Osteoblast (primary cell): Measurements from ENCODE around the gene INO80B. TPM values are rescaled to one million over a fixed set of nuclear protein-coding genes. Genes with fewer than 3 reads are reported as not detected.

Experiments used
- DNase-seq: peaks from one replicate; pipeline ENCODE4 v3.0.0; 2011; ENCODE audit warnings: low spot score, mixed read lengths; ENCODE audit not compliant: insufficient read length; ENCODE audit errors: missing footprints
- H2AFZ ChIP-seq: 2 replicates; pipeline ENCODE4 v1.6.0; 2011; ENCODE audit warnings: mild to moderate bottlenecking, low read length
- H3K27ac ChIP-seq: 2 replicates; pipeline ENCODE4 v1.5.1; 2011; ENCODE audit warnings: mild to moderate bottlenecking, low read depth, low read length, moderate library complexity
- H3K27me3 ChIP-seq: 2 replicates; pipeline ENCODE4 v1.6.0; 2012; ENCODE audit warnings: mild to moderate bottlenecking, control low read depth, inconsistent platforms, low read length, moderate library complexity; ENCODE audit not compliant: insufficient read depth
- H3K36me3 ChIP-seq: 2 replicates; pipeline ENCODE4 v1.5.1; 2011; ENCODE audit warnings: mild to moderate bottlenecking, low read length, control low read depth, moderate library complexity; ENCODE audit not compliant: insufficient read depth
- H3K4me1 ChIP-seq: 2 replicates; pipeline ENCODE4 v1.5.1; 2011; ENCODE audit warnings: mild to moderate bottlenecking, low read length, control low read depth, moderate library complexity; ENCODE audit not compliant: insufficient read depth
- H3K4me2 ChIP-seq: 2 replicates; pipeline ENCODE4 v1.6.0; 2011; ENCODE audit warnings: mild to moderate bottlenecking, low read length; ENCODE audit not compliant: insufficient read depth
- H3K4me3 ChIP-seq: fragments of 200-600 bp; sonication (generic); 3 replicates; pipeline ENCODE4 v1.5.1; 2012; ENCODE audit warnings: mild to moderate bottlenecking, low read length, inconsistent platforms; ENCODE audit not compliant: insufficient read depth
- H3K79me2 ChIP-seq: 2 replicates; pipeline ENCODE4 v1.6.0; 2012; ENCODE audit warnings: mild to moderate bottlenecking, low read length, control low read depth, inconsistent platforms; ENCODE audit not compliant: insufficient read depth
- H3K9me3 ChIP-seq: 2 replicates; pipeline ENCODE4 v1.5.1; 2011; ENCODE audit warnings: low read depth, low read length, control low read depth
- H4K20me1 ChIP-seq: 2 replicates; pipeline ENCODE4 v1.6.0; 2012; ENCODE audit warnings: mild to moderate bottlenecking, low read length, control low read depth; ENCODE audit not compliant: insufficient read depth
- CTCF ChIP-seq: IDR thresholded peaks from 2 replicates; pipeline ENCODE4 v1.5.1; 2011; ENCODE audit warnings: mild to moderate bottlenecking, low read depth, low read length, moderate library complexity; ENCODE audit errors: extremely low read depth
- total RNA-seq: library from RNA; depleted of rRNA; stranded (reverse); fragments of >200 nt; gene quantifications from 2 replicates; pipeline ENCODE4 v1.2.3, GENCODE V29; 2012

The INO80B gene
- total RNA-seq, 1 donor = 15.9 TPM

GRCh38 chr2:74504591-74504990, 49.7 kb downstream of the INO80B start:
- peaks cover 54% of the 10 kb centered on the region for H3K4me1 ChIP-seq
- TF ChIP-seq CTCF = no peak
- peak overlapping the region; percentile 80 for H3K4me3 ChIP-seq
- peak; percentile 87 for DNase-seq
- H3K27me3 ChIP-seq = no peaks in the 10 kb centered on the region
- H3K36me3 ChIP-seq = peaks cover 14% of the 10 kb centered on the region
- H3K4me2 ChIP-seq = peak overlapping the region; percentile 91
- peaks cover 41% of the 10 kb centered on the region for H3K79me2 ChIP-seq
- no peaks in the 10 kb centered on the region for H4K20me1 ChIP-seq
- H3K9me3 ChIP-seq = no peaks in the 10 kb centered on the region
- H2AFZ ChIP-seq = no peak overlapping the region
- H3K27ac ChIP-seq = peak overlapping the region; percentile 81

GRCh38 chr2:74505448-74506246, 50.8 kb downstream of the INO80B start:
- H4K20me1 ChIP-seq = no peaks in the 10 kb centered on the region
- no peaks in the 10 kb centered on the region for H3K9me3 ChIP-seq
- H3K79me2 ChIP-seq = peaks cover 41% of the 10 kb centered on the region
- peak overlapping the region; percentile 91 for H3K4me2 ChIP-seq
- H3K4me1 ChIP-seq = peaks cover 48% of the 10 kb centered on the region
- no peak overlapping the region for H3K27ac ChIP-seq
- no peak for TF ChIP-seq CTCF
- H3K36me3 ChIP-seq = peaks cover 14% of the 10 kb centered on the region
- no peak overlapping the region for H2AFZ ChIP-seq
- peak overlapping the region; percentile 30 for H3K4me3 ChIP-seq
- DNase-seq = peak; percentile 63
- peaks cover 2% of the 10 kb centered on the region for H3K27me3 ChIP-seq

GRCh38 chr2:74507145-74507925, 52.4 kb downstream of the INO80B start, which contains the start of gene PCGF1:
PCGF1 (minus strand) TSS chr2:74507695; CDS start chr2:74507668, 27 bp downstream.
- Histone ChIP-seq H3K36me3 (peaks cover 14% of the 10 kb centered on the region), H3K9me3 (no peaks in the 10 kb centered on the region), H3K4me1 (peaks cover 54% of the 10 kb centered on the region), H2AFZ (peak within 1 kb of the TSS; percentile 98), H3K79me2 (peaks cover 41% of the 10 kb centered on the region), H3K27me3 (peaks cover 17% of the 10 kb centered on the region), H3K27ac (peak within 1 kb of the TSS; percentile 99), H4K20me1 (no peaks in the 10 kb centered on the region), H3K4me3 (peak within 1 kb of the TSS; percentile 99), H3K4me2 (peak within 1 kb of the TSS; percentile 94)
- peak; percentile 99 for DNase-seq
- peak; percentile 35 for TF ChIP-seq CTCF

Other genes starting within 250 kb of the INO80B start
- 0.36 and 2.7 TPM in 2 replicates for gene SLC4A5, start 111.7 kb upstream of the INO80B start, total RNA-seq
- gene DCTN1, start 74.8 kb upstream of the INO80B start, total RNA-seq = 135 and 177 TPM in 2 replicates
- 0.72 and 1.5 TPM in 2 replicates for gene C2orf81, start 33.5 kb upstream of the INO80B start, total RNA-seq
- 21.2 and 23.9 TPM in 2 replicates for gene WDR54, start 33.4 kb upstream of the INO80B start, total RNA-seq
- gene RTKN, start 13.2 kb upstream of the INO80B start, total RNA-seq = 14.1 and 16.2 TPM in 2 replicates
- gene WBP1, start 3.4 kb downstream of the INO80B start, total RNA-seq = 35.5 and 35.7 TPM in 2 replicates
- gene MOGS, start 10.3 kb downstream of the INO80B start, total RNA-seq = 33.3 and 35.9 TPM in 2 replicates
- 18.0 and 23.5 TPM in 2 replicates for gene MRPL53, start 17.6 kb downstream of the INO80B start, total RNA-seq
- 32.4 and 32.6 TPM in 2 replicates for gene CCDC142, start 27.9 kb downstream of the INO80B start, total RNA-seq
- gene TTC31, start 28.0 kb downstream of the INO80B start, total RNA-seq = 17.0 and 18.3 TPM in 2 replicates
- 4.1 and 5.4 TPM in 2 replicates for gene LBX2, start 44.5 kb downstream of the INO80B start, total RNA-seq
- 22.4 and 26.5 TPM in 2 replicates for gene PCGF1, start 52.6 kb downstream of the INO80B start, total RNA-seq
- under 0.01 and 0.36 TPM in 2 replicates for gene TLX2, start 59.4 kb downstream of the INO80B start, total RNA-seq
- not detected in 2 replicates for gene DQX1, start 71.1 kb downstream of the INO80B start, total RNA-seq
- 82.9 and 86.3 TPM in 2 replicates for gene AUP1, start 74.6 kb downstream of the INO80B start, total RNA-seq
- gene HTRA2, start 74.8 kb downstream of the INO80B start, total RNA-seq = 51.8 and 53.6 TPM in 2 replicates
- 64.8 and 97.4 TPM in 2 replicates for gene LOXL3, start 98.9 kb downstream of the INO80B start, total RNA-seq
- gene DOK1, start 99.6 kb downstream of the INO80B start, total RNA-seq = 89.8 and 93.1 TPM in 2 replicates
- under 0.01 and 0.29 TPM in 2 replicates for gene M1AP, start 193.2 kb downstream of the INO80B start, total RNA-seq
- 7.2 and 7.7 TPM in 2 replicates for gene SEMA4F, start 199.2 kb downstream of the INO80B start, total RNA-seq